Stomach (tissue), 9 donors: ENCODE data around the gene VAMP1. TPM values are rescaled to one million over a fixed set of nuclear protein-coding genes. Genes with fewer than 3 reads are reported as not detected.
"Not testable (repeated sequence)": the region's sequence is repeated elsewhere in the genome, so short reads cannot be mapped to it uniquely, and the experiment has no call there.

ENCODE experiments used
- DNase-seq, 2 donors: peaks; one replicate each; pipeline versions ENCODE4 v3.0.0 to v3.0.0-alpha.2; 2013 to 2019
- H3K27ac ChIP-seq, 5 donors: fragments of 200-600 bp in 4 of 5; sonication (generic) in 4 of 5; one replicate each; pipeline ENCODE4 v1.5.1; 2013 to 2019; ENCODE audit warnings: mild to moderate bottlenecking in 1 of 5, moderate library complexity in 1 of 5
- H3K27me3 ChIP-seq, 3 donors: fragments of 200-600 bp; sonication (generic); one replicate each; pipeline ENCODE4 v1.5.1; 2017 to 2019; ENCODE audit warnings: mixed run types in 1 of 3
- H3K36me3 ChIP-seq, 4 donors: fragments of 200-600 bp; sonication (generic); 1 replicate in 3 of 4; 2 replicates in 1 of 4; pipeline ENCODE4 v1.5.1; 2016 to 2019
- H3K4me1 ChIP-seq, 4 donors: fragments of 200-600 bp; sonication (generic); one replicate each; pipeline ENCODE4 v1.5.1; 2016 to 2019
- H3K4me3 ChIP-seq, 4 donors: fragments of 200-600 bp; sonication (generic) in 3 of 4; one replicate each; pipeline ENCODE4 v1.5.1; 2016 to 2019; ENCODE audit warnings: mild to moderate bottlenecking in 1 of 4
- H3K9me3 ChIP-seq, 4 donors: fragments of 200-600 bp; sonication (generic); one replicate each; pipeline ENCODE4 v1.5.1; 2016 to 2019
- CTCF ChIP-seq, 7 experiments: fragments of 450-650 bp in 4 of 7; fragments of 200-600 bp in 3 of 7; sonication (generic) in 3 of 7; IDR thresholded peaks; one replicate each; pipeline ENCODE4 v1.5.1; 2016 to 2019; ENCODE audit warnings: antibody characterized with exemption in 7 of 7, control low read depth in 2 of 7, mild to moderate bottlenecking in 1 of 7
- EP300 ChIP-seq: sonication (generic); formaldehyde crosslinking; IDR thresholded peaks from one replicate; pipeline ENCODE4 v1.6.1; 2017; ENCODE audit warnings: antibody characterized with exemption
- POLR2A ChIP-seq, 4 donors: fragments of 450-650 bp; IDR thresholded peaks; one replicate each; pipeline ENCODE4 v1.6.1; 2016; ENCODE audit warnings: antibody characterized with exemption in 4 of 4, control low read depth in 2 of 4, mild to moderate bottlenecking in 1 of 4, moderate library complexity in 1 of 4
- POLR2AphosphoS5 ChIP-seq, 3 donors: sonication (generic); formaldehyde crosslinking; IDR thresholded peaks; one replicate each; pipeline ENCODE4 v1.6.1; 2016; ENCODE audit warnings: antibody characterized with exemption in 3 of 3
- WGBS, 5 donors: extraction: QIAGEN DNeasy Blood & Tissue Kit in 3 of 5; methylation state at CpG; one replicate each; pipeline versions ENCODE4 v1.1.5 to v1.1.7; 2013 to 2018; 5-methylcytosine and 5-hydroxymethylcytosine counted together
- intact Hi-C: fragments of 100-400 bp; cut with DNase I; formaldehyde crosslinking; loops from one replicate; pipeline ENCODE4 v1.15.1; 2023; ENCODE audit warnings: low total_unique reads
- polyA plus RNA-seq, 3 donors: library from polyadenylated mRNA; stranded (reverse); fragments of 200-250 nt; gene quantifications; one replicate each; pipeline ENCODE4 v1.2.3, GENCODE V29; 2013
- total RNA-seq, 5 donors: library from RNA; depleted of rRNA; stranded (reverse); fragments of >200 nt; gene quantifications; one replicate each; pipeline versions ENCODE4 v1.1.0 to v1.2.3, GENCODE V29; 2014 to 2016
- donor health status: healthy with polysubstance abuse.
- donor health status: Bipolar disorder and iron deficiency.
- donor health status: healthy.

The VAMP1 gene
- total and polyA plus RNA-seq, 8 donors: 1.2 to 16.5 (median 4.8) TPM; not detected in 1

- H3K4me1 ChIP-seq: peaks cover 11 to 21% (median 16%) of the 10 kb centered on the region in 4 donors
- peak overlapping the region; percentile 13 to 87 (median 85) for H3K27ac ChIP-seq
- no peaks in the 10 kb centered on the region for H3K36me3 ChIP-seq
- peak; percentile 87 to 89 for DNase-seq
- 17 to 26% (median 19%) methylated on average over 19 of the region's 19 CpGs for WGBS, 5 donors
- intact Hi-C loops: no loop called here
- H3K27me3 ChIP-seq: no peaks in the 10 kb centered on the region
- no peaks in the 10 kb centered on the region for H3K9me3 ChIP-seq
- peak overlapping the region; percentile 19 to 34 (median 20) for H3K4me3 ChIP-seq
- TF ChIP-seq EP300 (peak; percentile 31), POLR2AphosphoS5 (IDR thresholded peaks at IDR 0.05) (peak; percentile 77 to 92 (median 88)), CTCF (IDR thresholded peaks at IDR 0.05) (peak in 1 of 7 experiments; percentile 18), POLR2A (IDR thresholded peaks at IDR 0.05) (no peak)
These were observed 40.1 kb downstream of the VAMP1 start for GRCh38 chr12:6430124-6430989.

- H3K4me1 ChIP-seq: peaks cover 18 to 30% (median 24%) of the 10 kb centered on the region in 4 donors
- intact Hi-C loops: loop anchor here (5.0 to 10.0 kb wide), 2 partner anchors 34 to 106 kb away; partner anchors contain the start of gene GAPDH
- 76 to 93% (median 85%) methylated on average over 3 of the region's 3 CpGs for WGBS, 5 donors
- H3K27ac ChIP-seq: no peak overlapping the region
- DNase-seq: no peak
- H3K9me3 ChIP-seq: no peaks in the 10 kb centered on the region
- no peaks in the 10 kb centered on the region for H3K27me3 ChIP-seq
- H3K4me3 ChIP-seq: no peak overlapping the region
- TF ChIP-seq EP300 (no peak), CTCF (IDR thresholded peaks at IDR 0.05) (no peak), POLR2AphosphoS5 (IDR thresholded peaks at IDR 0.05) (no peak), POLR2A (IDR thresholded peaks at IDR 0.05) (no peak)
- no peaks in the 10 kb centered on the region for H3K36me3 ChIP-seq
These were observed 42.2 kb downstream of the VAMP1 start for GRCh38 chr12:6428326-6428725.

GRCh38 chr12:6427796-6428195 is 42.7 kb downstream of the VAMP1 start:
- DNase-seq: peak in 1 of 2 donors; percentile 17
- H3K9me3 ChIP-seq, H3K27me3 ChIP-seq, H3K36me3 ChIP-seq, H3K4me3 ChIP-seq: not testable (repeated sequence)
- intact Hi-C loops: loop anchor here (5.0 to 10.0 kb wide), 2 partner anchors 35 to 107 kb away; partner anchors contain the start of gene GAPDH
- WGBS, 5 donors: 88 to 96% (median 93%) methylated on average over 10 of the region's 10 CpGs
- Histone ChIP-seq H3K4me1 (peaks cover 19 to 34% (median 25%) of the 10 kb centered on the region in 4 donors), H3K27ac (peak overlapping the region in 1 of 5 donors; percentile 53)

GRCh38 chr12:6426882-6427671 is 43.4 kb downstream of the VAMP1 start:
- intact Hi-C loops: loop anchor here (5.0 to 10.0 kb wide), 2 partner anchors 35 to 108 kb away; partner anchors contain the start of gene GAPDH
- Histone ChIP-seq H3K4me1 (peaks cover 19 to 34% (median 25%) of the 10 kb centered on the region in 4 donors), H3K27ac (peak overlapping the region in 2 of 5 donors; percentile 25 to 53), H3K36me3 (no peaks in the 10 kb centered on the region), H3K4me3 (no peak overlapping the region), H3K9me3 (no peaks in the 10 kb centered on the region), H3K27me3 (no peaks in the 10 kb centered on the region)
- WGBS, 5 donors: 65 to 78% (median 75%) methylated on average over 14 of the region's 14 CpGs
- DNase-seq: peak; percentile 34 to 70
- TF ChIP-seq POLR2AphosphoS5 (IDR thresholded peaks at IDR 0.05) (no peak), POLR2A (IDR thresholded peaks at IDR 0.05) (no peak), EP300 (no peak), CTCF (IDR thresholded peaks at IDR 0.05) (no peak)
